Neuronal stem cell (in vitro differentiated cells): ENCODE results near the gene RASGRF2.

Experiments
- DNase-seq: peaks from one replicate; pipeline ENCODE4 v3.0.0-alpha.2; 2013; ENCODE audit warnings: low spot score
- H2AFZ ChIP-seq: one replicate; pipeline ENCODE4 v1.6.1; 2013; ENCODE audit warnings: mild to moderate bottlenecking, low read length, inconsistent platforms
- H2AK5ac ChIP-seq: 2 replicates; pipeline ENCODE4 v1.6.1; 2013; ENCODE audit warnings: low read depth, mild to moderate bottlenecking, inconsistent platforms, low read length, moderate library complexity, mixed read lengths
- H2BK120ac ChIP-seq: 2 replicates; pipeline ENCODE4 v1.6.1; 2013; ENCODE audit warnings: low read depth, mild to moderate bottlenecking, inconsistent platforms, low read length, moderate library complexity, mixed read lengths
- H2BK12ac ChIP-seq: one replicate; pipeline ENCODE4 v1.6.1; 2013; ENCODE audit warnings: low read length, inconsistent platforms
- H2BK15ac ChIP-seq: 2 replicates; pipeline ENCODE4 v1.6.1; 2013; ENCODE audit warnings: mild to moderate bottlenecking, low read length, inconsistent platforms, mixed read lengths
- H2BK5ac ChIP-seq: one replicate; pipeline ENCODE4 v1.6.1; 2013; ENCODE audit warnings: inconsistent platforms, mild to moderate bottlenecking, low read length, moderate library complexity
- H3K14ac ChIP-seq: one replicate; pipeline ENCODE4 v1.6.1; 2013; ENCODE audit warnings: low read length, inconsistent platforms
- H3K18ac ChIP-seq: 2 replicates; pipeline ENCODE4 v1.6.1; 2013; ENCODE audit warnings: low read length, inconsistent platforms
- H3K23ac ChIP-seq: 2 replicates; pipeline ENCODE4 v1.6.1; 2013; ENCODE audit warnings: low read depth, mild to moderate bottlenecking, mixed read lengths, low read length, inconsistent platforms; ENCODE audit not compliant: poor library complexity
- H3K27ac ChIP-seq: replicated peaks from 3 replicates; pipeline ENCODE4 v1.5.1; 2013; ENCODE audit warnings: low read length, inconsistent platforms
- H3K27me3 ChIP-seq, 3 experiments: 2 replicates each; pipeline ENCODE4 v1.6.1; 2013; ENCODE audit warnings: low read length in 3 of 3, mild to moderate bottlenecking in 2 of 3, inconsistent platforms in 1 of 3, low read depth in 1 of 3, mixed read lengths in 1 of 3, moderate library complexity in 1 of 3; ENCODE audit not compliant: control insufficient read depth in 3 of 3, insufficient read depth in 3 of 3
- H3K36me3 ChIP-seq, 2 donors: replicated peaks in 1 of 2; 2 replicates each; pipeline ENCODE4 v1.6.1; 2013; ENCODE audit warnings: low read length in 2 of 2; ENCODE audit not compliant: control insufficient read depth in 2 of 2, insufficient read depth in 2 of 2
- H3K4ac ChIP-seq: 2 replicates; pipeline ENCODE4 v1.6.1; 2013; ENCODE audit warnings: inconsistent platforms, mild to moderate bottlenecking, low read length, moderate library complexity
- H3K4me1 ChIP-seq, 2 donors: 1 replicate in 1 of 2; 2 replicates in 1 of 2; pipeline ENCODE4 v1.6.1; 2013; ENCODE audit warnings: low read length in 2 of 2, low read depth in 1 of 2; ENCODE audit not compliant: control insufficient read depth in 2 of 2, insufficient read depth in 1 of 2
- H3K4me2 ChIP-seq: one replicate; pipeline ENCODE4 v1.6.1; 2013; ENCODE audit warnings: mild to moderate bottlenecking, low read length, inconsistent platforms; ENCODE audit not compliant: insufficient read depth, poor library complexity, severe bottlenecking
- H3K4me3 ChIP-seq, 2 donors: 2 replicates each; pipeline ENCODE4 v1.5.1; 2013; ENCODE audit warnings: low read length in 2 of 2, mild to moderate bottlenecking in 2 of 2, inconsistent platforms in 1 of 2, moderate library complexity in 1 of 2
- H3K79me1 ChIP-seq: one replicate; pipeline ENCODE4 v1.6.1; 2013; ENCODE audit warnings: low read depth, mild to moderate bottlenecking, inconsistent platforms, low read length, moderate library complexity
- H3K9ac ChIP-seq: one replicate; pipeline ENCODE4 v1.6.1; 2013; ENCODE audit warnings: mild to moderate bottlenecking, low read depth, low read length, inconsistent platforms; ENCODE audit not compliant: poor library complexity
- H3K9me3 ChIP-seq, 2 donors: replicated peaks in 1 of 2; 2 replicates each; pipeline versions ENCODE3 to v1.6.1; 2013; ENCODE audit warnings: low read length in 2 of 2, mild to moderate bottlenecking in 2 of 2, inconsistent platforms in 1 of 2, low read depth in 1 of 2, mixed read lengths in 1 of 2, moderate library complexity in 1 of 2; ENCODE audit not compliant: control insufficient read depth in 2 of 2, insufficient read depth in 1 of 2
- H4K8ac ChIP-seq: one replicate; pipeline ENCODE4 v1.6.1; 2013; ENCODE audit warnings: low read depth, mild to moderate bottlenecking, inconsistent platforms, low read length, moderate library complexity
- H4K91ac ChIP-seq: one replicate; pipeline ENCODE4 v1.6.1; 2013; ENCODE audit warnings: low read length, low read depth, mild to moderate bottlenecking, inconsistent platforms; ENCODE audit not compliant: poor library complexity
- WGBS, 2 donors: extraction: QIAGEN DNeasy Blood & Tissue Kit; methylation state at CpG; one replicate each; pipeline ENCODE4 v1.1.7; 2013; ENCODE audit warnings: missing lambda C conversion rate in 2 of 2, mixed read lengths in 1 of 2; ENCODE audit not compliant: insufficient read length in 2 of 2, insufficient replicate concordance in 1 of 2; ENCODE audit errors: extremely low coverage in 2 of 2; 5-methylcytosine and 5-hydroxymethylcytosine counted together

Gene RASGRF2

GRCh38 chr5:81142108-81142507, 181.9 kb downstream of the RASGRF2 start:
- Histone ChIP-seq H3K27ac (no peak overlapping the region), H4K8ac (no peak overlapping the region), H3K18ac (no peak overlapping the region), H3K23ac (no peak overlapping the region), H3K9me3 (no peaks in the 10 kb centered on the region), H4K91ac (no peak overlapping the region), H2BK5ac (no peak overlapping the region), H3K4me1 (peaks cover 0 to 5% of the 10 kb centered on the region in 2 donors), H3K14ac (no peak overlapping the region), H3K36me3 (no peaks in the 10 kb centered on the region), H3K4me3 (no peak overlapping the region), H2AK5ac (no peak overlapping the region), H3K9ac (no peak overlapping the region), H3K79me1 (no peaks in the 10 kb centered on the region), H3K4me2 (no peak overlapping the region), H2AFZ (no peak overlapping the region), H2BK120ac (no peak overlapping the region), H3K4ac (no peak overlapping the region), H3K27me3 (no peaks in the 10 kb centered on the region), H2BK12ac (no peak overlapping the region), H2BK15ac (no peak overlapping the region)
- WGBS, 2 donors, result no CpG with 5 or more reads among the region's 3 CpGs
- no peak for DNase-seq

DNA sequence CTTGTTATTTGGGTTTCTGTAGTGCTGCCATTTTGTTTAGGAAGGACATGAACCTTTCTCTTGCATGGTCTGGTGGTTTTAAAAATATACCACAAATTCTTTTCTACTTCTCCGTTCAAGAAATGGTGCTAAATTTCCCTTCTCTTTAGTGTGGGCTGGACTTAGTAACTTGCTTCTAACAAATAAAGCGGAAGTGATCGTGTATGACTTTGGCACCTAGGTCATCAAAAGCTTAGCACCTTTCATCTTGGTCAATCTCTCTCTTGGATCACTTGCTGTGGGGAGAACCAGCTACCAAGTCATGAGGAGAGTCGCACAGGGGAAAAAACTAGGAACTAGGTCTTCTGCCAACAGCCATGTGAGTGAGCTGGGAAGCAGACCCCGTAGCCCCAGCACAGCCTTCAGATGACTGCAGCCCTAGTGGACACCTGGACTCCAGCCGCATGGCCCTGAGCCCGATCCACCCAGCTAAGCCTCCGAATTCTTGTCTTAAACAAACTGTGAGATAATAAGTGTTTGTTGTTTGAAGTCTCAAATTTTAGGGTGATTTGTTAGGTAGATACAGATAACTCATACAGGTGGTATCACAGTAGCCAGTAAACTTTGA, 185.3 kb downstream of the RASGRF2 start:
- Histone ChIP-seq H3K23ac (no peak overlapping the region), H2BK15ac (no peak overlapping the region), H2BK5ac (no peak overlapping the region), H3K18ac (peak overlapping the region; percentile 20), H2AK5ac (no peak overlapping the region), H3K9me3 (no peaks in the 10 kb centered on the region), H3K9ac (no peak overlapping the region), H3K4me2 (no peak overlapping the region), H3K36me3 (no peaks in the 10 kb centered on the region), H2BK12ac (no peak overlapping the region), H4K91ac (no peak overlapping the region), H3K4me1 (peaks cover 0 to 5% of the 10 kb centered on the region in 2 donors), H2AFZ (no peak overlapping the region), H4K8ac (no peak overlapping the region), H3K4me3 (no peak overlapping the region), H3K14ac (no peak overlapping the region), H3K4ac (no peak overlapping the region), H3K27me3 (no peaks in the 10 kb centered on the region), H3K79me1 (no peaks in the 10 kb centered on the region), H3K27ac (no peak overlapping the region), H2BK120ac (no peak overlapping the region)
- WGBS, 2 donors, result no CpG with 5 or more reads among the region's 8 CpGs
- DNase-seq, result no peak

GRCh38 chr5:81146031-81146430, 185.9 kb downstream of the RASGRF2 start:
- WGBS, 2 donors, result no CpG with 5 or more reads among the region's 1 CpG
- Histone ChIP-seq H3K4ac (no peak overlapping the region), H3K9ac (no peak overlapping the region), H2BK12ac (no peak overlapping the region), H3K18ac (no peak overlapping the region), H3K36me3 (no peaks in the 10 kb centered on the region), H3K4me1 (peaks cover 0 to 5% of the 10 kb centered on the region in 2 donors), H3K4me2 (no peak overlapping the region), H3K9me3 (no peaks in the 10 kb centered on the region), H3K23ac (no peak overlapping the region), H3K79me1 (no peaks in the 10 kb centered on the region), H2BK5ac (no peak overlapping the region), H3K14ac (no peak overlapping the region), H3K27me3 (no peaks in the 10 kb centered on the region), H3K4me3 (no peak overlapping the region), H2AK5ac (no peak overlapping the region), H3K27ac (no peak overlapping the region), H2BK120ac (no peak overlapping the region), H4K91ac (no peak overlapping the region), H2AFZ (no peak overlapping the region), H4K8ac (no peak overlapping the region), H2BK15ac (no peak overlapping the region)
- no peak for DNase-seq

DNA sequence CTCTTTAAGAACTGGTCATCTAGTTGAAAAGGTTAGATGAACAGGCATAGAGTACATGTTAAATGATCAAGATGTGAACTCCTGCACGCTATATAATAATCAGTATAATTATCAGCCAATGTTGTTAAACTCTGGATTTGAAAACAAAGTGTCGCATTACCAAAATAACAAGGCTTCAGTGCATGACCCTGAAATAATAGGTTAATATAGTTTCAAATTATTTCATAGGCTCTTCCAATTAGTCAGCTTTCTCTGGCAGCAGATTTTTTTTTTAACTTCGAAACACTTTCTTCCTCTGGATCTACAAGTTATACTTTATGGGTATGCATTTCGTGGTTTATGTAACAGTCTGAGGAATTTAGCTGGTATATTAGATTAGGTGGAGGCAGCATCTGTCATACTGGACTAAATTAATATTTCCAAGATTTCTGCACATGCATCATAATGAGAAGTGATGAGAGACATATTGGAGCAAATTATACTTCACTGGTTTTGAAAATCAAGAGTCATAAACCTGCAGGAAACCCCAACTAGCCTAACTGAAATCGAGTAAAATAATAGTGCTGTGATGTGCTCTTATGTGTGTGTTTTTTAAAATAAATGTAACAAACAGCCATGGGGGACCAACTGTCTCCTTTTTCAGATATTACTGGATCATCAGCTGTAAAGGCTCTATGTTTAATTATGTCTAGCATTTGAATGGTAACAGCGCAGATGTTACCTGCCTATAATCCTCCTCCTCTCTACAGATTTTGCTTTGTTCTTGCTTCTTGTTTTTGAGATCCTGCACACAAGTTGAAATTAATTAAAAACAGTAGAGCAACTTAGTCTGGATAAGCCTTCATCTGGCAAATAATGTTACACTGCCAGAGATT, 187.1 kb downstream of the RASGRF2 start:
- no peak for DNase-seq
- peak overlapping the region; percentile 57 for H2AFZ ChIP-seq
- no peak overlapping the region for H4K91ac ChIP-seq
- no peak overlapping the region for H3K18ac ChIP-seq
- H3K79me1 ChIP-seq, result no peaks in the 10 kb centered on the region
- H3K9me3 ChIP-seq, result no peaks in the 10 kb centered on the region
- WGBS, 2 donors, result no CpG with 5 or more reads among the region's 6 CpGs
- no peak overlapping the region for H2BK120ac ChIP-seq
- H3K27me3 ChIP-seq, result no peaks in the 10 kb centered on the region
- H2BK15ac ChIP-seq, result no peak overlapping the region
- H3K4me1 ChIP-seq, result peaks cover 0 to 5% of the 10 kb centered on the region in 2 donors
- no peak overlapping the region for H3K4ac ChIP-seq
- no peak overlapping the region for H2BK12ac ChIP-seq
- H2BK5ac ChIP-seq, result no peak overlapping the region
- no peak overlapping the region for H3K27ac ChIP-seq
- H2AK5ac ChIP-seq, result no peak overlapping the region
- H4K8ac ChIP-seq, result no peak overlapping the region
- H3K4me2 ChIP-seq, result no peak overlapping the region
- no peak overlapping the region for H3K4me3 ChIP-seq
- H3K36me3 ChIP-seq, result no peaks in the 10 kb centered on the region
- H3K23ac ChIP-seq, result no peak overlapping the region
- H3K9ac ChIP-seq, result no peak overlapping the region
- H3K14ac ChIP-seq, result no peak overlapping the region
